K562 (cell line): ENCODE data around the gene SCN7A. TPM values are rescaled to one million over a fixed set of nuclear protein-coding genes. Genes with fewer than 3 reads are reported as not detected.

Experiments
- ADNP ChIP-seq: fragments of 200-800 bp; sonication (Bioruptor generic); IDR thresholded peaks from 2 replicates; pipeline ENCODE4 v1.6.1; 2016; ENCODE audit warnings: missing genetic modification characterization, missing compliant biosample characterization
- CBFA2T3 ChIP-seq: fragments of 450-650 bp; IDR thresholded peaks from 2 replicates; pipeline ENCODE4 v1.6.1; 2017
- CEBPB ChIP-seq: fragments of 450-650 bp; IDR thresholded peaks from 2 replicates; pipeline ENCODE4 v1.6.1; 2016; ENCODE audit warnings: missing genetic modification characterization, missing compliant biosample characterization
- DPF2 ChIP-seq: fragments of 450-650 bp; IDR thresholded peaks from 2 replicates; pipeline ENCODE4 v1.6.1; 2016
- E2F6 ChIP-seq, 2 experiments: IDR thresholded peaks; 2 replicates each; pipeline ENCODE4 v1.6.1; 2011; ENCODE audit warnings: borderline replicate concordance in 1 of 2, control low read depth in 1 of 2, low read depth in 1 of 2, low read length in 1 of 2, mild to moderate bottlenecking in 1 of 2, mixed read lengths in 1 of 2, moderate library complexity in 1 of 2; ENCODE audit not compliant: insufficient read depth in 1 of 2, insufficient read length in 1 of 2, poor library complexity in 1 of 2, severe bottlenecking in 1 of 2; ENCODE audit errors: extremely low read depth in 1 of 2
- E2F8 ChIP-seq: fragments of 450-650 bp; IDR thresholded peaks from 2 replicates; pipeline ENCODE4 v1.7.1; 2018; ENCODE audit warnings: mild to moderate bottlenecking, low read depth; ENCODE audit not compliant: partially characterized antibody
- FOXA3 ChIP-seq, 2 experiments: fragments of 450-650 bp in 1 of 2; sonication (generic) in 1 of 2; formaldehyde crosslinking; IDR thresholded peaks in 1 of 2; conservative IDR thresholded peaks in 1 of 2; 2 replicates each; pipeline versions ENCODE4 v1.4.0 to v1.8.0; 2020 to 2022; ENCODE audit warnings: mild to moderate bottlenecking in 2 of 2, missing genetic modification reagents in 1 of 2
- GATAD2B ChIP-seq: fragments of 450-650 bp; IDR thresholded peaks from 2 replicates; pipeline ENCODE4 v1.6.1; 2017; ENCODE audit warnings: mild to moderate bottlenecking, borderline replicate concordance
- GTF2F1 ChIP-seq: IDR thresholded peaks from 2 replicates; pipeline ENCODE4 v1.6.1; 2011; ENCODE audit warnings: low read depth, low read length, improper control_type of control experiment
- HNRNPH1 ChIP-seq: fragments of 200-400 bp; formaldehyde crosslinking; optimal IDR thresholded peaks from 2 replicates; pipeline ENCODE3; 2017; ENCODE audit warnings: low read depth, mild to moderate bottlenecking, low read length, moderate library complexity
- JUND ChIP-seq, 2 experiments: IDR thresholded peaks; 2 replicates in 1 of 2; 3 replicates in 1 of 2; pipeline ENCODE4 v1.6.1; 2011; ENCODE audit warnings: borderline replicate concordance in 2 of 2, low read depth in 2 of 2, low read length in 2 of 2, improper control_type of control experiment in 1 of 2, missing biosample characterization in 1 of 2, missing genetic modification characterization in 1 of 2, missing genetic modification reagents in 1 of 2
- MAFF ChIP-seq: IDR thresholded peaks from 2 replicates; pipeline ENCODE4 v1.6.1; 2012; ENCODE audit warnings: low read length, improper control_type of control experiment
- MEIS2 ChIP-seq: fragments of 450-650 bp; IDR thresholded peaks from 2 replicates; pipeline ENCODE4 v1.6.1; 2014; ENCODE audit warnings: mild to moderate bottlenecking; ENCODE audit not compliant: partially characterized antibody
- NBN ChIP-seq: fragments of 450-650 bp; IDR thresholded peaks from 2 replicates; pipeline ENCODE4 v1.6.1; 2016; ENCODE audit warnings: low read depth, mild to moderate bottlenecking
- PHTF2 ChIP-seq: fragments of 250-450 bp; sonication (Bioruptor Pico); IDR thresholded peaks from 2 replicates; pipeline ENCODE4 v1.5.0; 2021; ENCODE audit warnings: mild to moderate bottlenecking
- POLR3A ChIP-seq: IDR thresholded peaks from 2 replicates; pipeline ENCODE4 v1.6.1; 2011; ENCODE audit warnings: borderline replicate concordance, mild to moderate bottlenecking, moderate library complexity; ENCODE audit not compliant: insufficient read length, insufficient read depth; ENCODE audit errors: extremely low read depth
- RBM14 ChIP-seq: fragments of 200-400 bp; formaldehyde crosslinking; IDR thresholded peaks from 2 replicates; pipeline ENCODE4 v1.6.1; 2018; ENCODE audit warnings: low read depth, mild to moderate bottlenecking, low read length, moderate library complexity, borderline replicate concordance; ENCODE audit not compliant: insufficient read depth
- SMARCA4 ChIP-seq: fragments of 450-650 bp; IDR thresholded peaks from 2 replicates; pipeline ENCODE4 v1.6.1; 2016
- TEAD1 ChIP-seq, 2 experiments: fragments of 450-650 bp in 1 of 2; sonication (generic) in 1 of 2; formaldehyde crosslinking; IDR thresholded peaks; 2 replicates each; pipeline versions ENCODE4 v1.4.0 to v1.8.0; 2020 to 2022; ENCODE audit warnings: mild to moderate bottlenecking in 2 of 2, missing genetic modification reagents in 1 of 2
- ZNF239 ChIP-seq: fragments of 250-450 bp; sonication (Bioruptor Pico); IDR thresholded peaks from 2 replicates; pipeline ENCODE4 v1.4.0; 2020; ENCODE audit warnings: mild to moderate bottlenecking
- ZNF707 ChIP-seq: fragments of 250-450 bp; sonication (Bioruptor Pico); conservative IDR thresholded peaks from 2 replicates; pipeline ENCODE4 v1.8.0; 2022; ENCODE audit warnings: inconsistent platforms, mild to moderate bottlenecking, moderate library complexity
- polyA plus RNA-seq, 8 experiments: library from polyadenylated mRNA; depleted of rRNA in 4 of 8; stranded (reverse) in 5 of 8; unstranded in 3 of 8; fragments of >200 nt; fragmentation: Nextera tagmentation in 2 of 8; fragmentation: Illumina TruSeq in 1 of 8; extraction: Ambion mirVana in 2 of 8; extraction: Trizol in 1 of 8; gene quantifications; 2 replicates each; pipeline versions ENCODE4 v1.2.1 to v1.2.3, GENCODE V29; 2011 to 2014; ENCODE audit warnings: inconsistent platforms in 1 of 8, missing spikeins in 1 of 8
- total RNA-seq, 7 experiments: library from RNA; depleted of rRNA in 6 of 7; stranded (reverse); fragments of >200 nt in 6 of 7; fragmentation: Illumina TruSeq in 2 of 7; extraction: Trizol in 2 of 7; gene quantifications; 2 replicates each; pipeline versions ENCODE4 v1.2.1 to v1.2.3, GENCODE V29; 2011 to 2021; ENCODE audit warnings: low replicate concordance in 1 of 7
- TF ChIP-seq, protein P1 (sequence below): sonication (generic); formaldehyde crosslinking; IDR thresholded peaks from 2 replicates; pipeline ENCODE4 v1.5.0; 2020; ENCODE audit warnings: missing genetic modification reagents
- TF ChIP-seq, protein P2 (sequence below), 2 experiments: fragments of 200-800 bp in 1 of 2; sonication (Bioruptor generic) in 1 of 2; sonication (generic) in 1 of 2; formaldehyde crosslinking in 1 of 2; IDR thresholded peaks in 1 of 2; conservative IDR thresholded peaks in 1 of 2; 2 replicates each; pipeline versions ENCODE4 v1.5.0 to v1.6.1; 2016 to 2020; ENCODE audit warnings: missing compliant biosample characterization in 1 of 2, missing genetic modification characterization in 1 of 2, missing genetic modification reagents in 1 of 2

The SCN7A gene
- total and polyA plus RNA-seq, 9 of the 15 experiments (the other 6 are each of a cell fraction or from before 2014, with no cell fraction given): under 0.01 to 0.05 (median 0.03) TPM; not detected in 3

DNA sequence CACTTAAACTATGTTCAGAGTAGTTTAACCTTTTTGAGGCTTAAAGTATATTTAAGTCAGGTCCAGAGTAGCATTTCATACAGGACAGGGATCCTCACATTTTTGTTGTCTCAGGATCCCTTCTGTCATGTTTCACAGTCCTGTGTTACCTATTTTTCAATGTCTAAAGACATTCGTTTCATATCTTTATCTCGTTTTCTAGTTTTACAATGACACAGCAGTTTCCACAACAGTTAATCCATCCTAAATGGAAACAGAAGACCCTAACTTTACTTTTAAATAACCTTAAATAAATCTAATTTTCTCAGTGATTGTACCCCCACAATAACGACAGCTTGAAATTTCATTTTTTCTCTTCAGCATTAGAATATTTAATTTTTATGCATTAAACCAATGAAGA, 101.0 kb downstream of the SCN7A start (continued):
- TF ChIP-seq E2F8: no peak
- no peak for TF ChIP-seq POLR3A
- TF ChIP-seq ZNF239 (CRISPR knock-in tag): no peak
- peak; percentile 84 for TF ChIP-seq SMARCA4
- no peak for TF ChIP-seq RBM14
- TF ChIP-seq MEIS2: peak; percentile 68
- no peak for TF ChIP-seq ADNP (tag)
- no peak for TF ChIP-seq E2F6 (IDR thresholded peaks at IDR 0.05; ENCODE audit: borderline replicate concordance in 1 of 2, extremely low read depth in 1 of 2, insufficient read depth in 1 of 2, insufficient read length in 1 of 2, low read depth in 1 of 2, low read length in 1 of 2, poor library complexity in 1 of 2, severe bottlenecking in 1 of 2)
- no peak for TF ChIP-seq GTF2F1
- TF ChIP-seq, protein P1, sequence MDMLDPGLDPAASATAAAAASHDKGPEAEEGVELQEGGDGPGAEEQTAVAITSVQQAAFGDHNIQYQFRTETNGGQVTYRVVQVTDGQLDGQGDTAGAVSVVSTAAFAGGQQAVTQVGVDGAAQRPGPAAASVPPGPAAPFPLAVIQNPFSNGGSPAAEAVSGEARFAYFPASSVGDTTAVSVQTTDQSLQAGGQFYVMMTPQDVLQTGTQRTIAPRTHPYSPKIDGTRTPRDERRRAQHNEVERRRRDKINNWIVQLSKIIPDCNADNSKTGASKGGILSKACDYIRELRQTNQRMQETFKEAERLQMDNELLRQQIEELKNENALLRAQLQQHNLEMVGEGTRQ: no peak
- peak; percentile 10; the same call in 1 of the 2 replicates for TF ChIP-seq CBFA2T3
- no peak for TF ChIP-seq JUND (IDR thresholded peaks at IDR 0.05; ENCODE audit: borderline replicate concordance, low read depth, low read length)
- no peak for TF ChIP-seq JUND (tag; IDR thresholded peaks at IDR 0.05; ENCODE audit: borderline replicate concordance, low read depth, low read length)
- no peak for TF ChIP-seq HNRNPH1
- TF ChIP-seq, protein P2, sequence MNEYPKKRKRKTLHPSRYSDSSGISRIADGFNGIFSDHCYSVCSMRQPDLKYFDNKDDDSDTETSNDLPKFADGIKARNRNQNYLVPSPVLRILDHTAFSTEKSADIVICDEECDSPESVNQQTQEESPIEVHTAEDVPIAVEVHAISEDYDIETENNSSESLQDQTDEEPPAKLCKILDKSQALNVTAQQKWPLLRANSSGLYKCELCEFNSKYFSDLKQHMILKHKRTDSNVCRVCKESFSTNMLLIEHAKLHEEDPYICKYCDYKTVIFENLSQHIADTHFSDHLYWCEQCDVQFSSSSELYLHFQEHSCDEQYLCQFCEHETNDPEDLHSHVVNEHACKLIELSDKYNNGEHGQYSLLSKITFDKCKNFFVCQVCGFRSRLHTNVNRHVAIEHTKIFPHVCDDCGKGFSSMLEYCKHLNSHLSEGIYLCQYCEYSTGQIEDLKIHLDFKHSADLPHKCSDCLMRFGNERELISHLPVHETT (CRISPR knock-in tag; conservative IDR thresholded peaks at IDR 0.05 in 1 of 2, IDR thresholded peaks at IDR 0.05 in 1 of 2): no peak
- TF ChIP-seq MAFF: peak; percentile 94
- TF ChIP-seq DPF2: peak; percentile 68; the same call in 1 of the 2 replicates
- no peak for TF ChIP-seq FOXA3 (CRISPR knock-in tag; conservative IDR thresholded peaks at IDR 0.05 in 1 of 2, IDR thresholded peaks at IDR 0.05 in 1 of 2)
- no peak for TF ChIP-seq CEBPB (tag)
- no peak for TF ChIP-seq GATAD2B
- TF ChIP-seq TEAD1 (CRISPR knock-in tag; IDR thresholded peaks at IDR 0.05): no peak
- TF ChIP-seq PHTF2: no peak
- no peak for TF ChIP-seq NBN
- TF ChIP-seq ZNF707: no peak
